GM21619 (cell line): ENCODE measurements around the gene MYO7A.
"Not testable (repeated sequence)": the region's sequence is repeated elsewhere in the genome, so short reads cannot be mapped to it uniquely, and the experiment has no call there.

Experiments
- ATAC-seq: cut with Tn5 transposase; IDR thresholded peaks from one replicate; pipeline ENCODE4 v1.9.1; 2021; ENCODE audit not compliant: unreplicated experiment

MYO7A gene

DNA sequence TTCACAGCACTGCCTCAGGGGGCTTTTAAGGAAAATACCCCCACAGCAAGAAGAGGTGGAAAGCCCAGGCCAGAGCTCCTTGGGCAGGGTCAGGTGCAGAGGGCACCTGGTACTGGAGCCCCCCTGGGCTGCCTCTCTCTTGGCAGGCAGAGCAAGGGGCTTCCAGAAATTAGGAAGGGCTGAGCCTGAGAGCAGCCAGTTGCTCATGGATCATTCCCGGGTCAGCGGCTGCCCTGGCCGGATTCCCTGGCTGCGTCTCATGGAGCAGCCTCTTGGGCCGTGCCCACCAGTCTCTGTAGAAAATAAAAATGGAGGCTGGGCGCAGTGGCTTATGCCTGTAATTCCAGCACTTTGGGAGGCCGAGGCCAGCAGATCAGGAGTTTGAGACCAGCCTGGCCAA is 35.7 kb upstream of the MYO7A start:
- no peak for ATAC-seq

DNA sequence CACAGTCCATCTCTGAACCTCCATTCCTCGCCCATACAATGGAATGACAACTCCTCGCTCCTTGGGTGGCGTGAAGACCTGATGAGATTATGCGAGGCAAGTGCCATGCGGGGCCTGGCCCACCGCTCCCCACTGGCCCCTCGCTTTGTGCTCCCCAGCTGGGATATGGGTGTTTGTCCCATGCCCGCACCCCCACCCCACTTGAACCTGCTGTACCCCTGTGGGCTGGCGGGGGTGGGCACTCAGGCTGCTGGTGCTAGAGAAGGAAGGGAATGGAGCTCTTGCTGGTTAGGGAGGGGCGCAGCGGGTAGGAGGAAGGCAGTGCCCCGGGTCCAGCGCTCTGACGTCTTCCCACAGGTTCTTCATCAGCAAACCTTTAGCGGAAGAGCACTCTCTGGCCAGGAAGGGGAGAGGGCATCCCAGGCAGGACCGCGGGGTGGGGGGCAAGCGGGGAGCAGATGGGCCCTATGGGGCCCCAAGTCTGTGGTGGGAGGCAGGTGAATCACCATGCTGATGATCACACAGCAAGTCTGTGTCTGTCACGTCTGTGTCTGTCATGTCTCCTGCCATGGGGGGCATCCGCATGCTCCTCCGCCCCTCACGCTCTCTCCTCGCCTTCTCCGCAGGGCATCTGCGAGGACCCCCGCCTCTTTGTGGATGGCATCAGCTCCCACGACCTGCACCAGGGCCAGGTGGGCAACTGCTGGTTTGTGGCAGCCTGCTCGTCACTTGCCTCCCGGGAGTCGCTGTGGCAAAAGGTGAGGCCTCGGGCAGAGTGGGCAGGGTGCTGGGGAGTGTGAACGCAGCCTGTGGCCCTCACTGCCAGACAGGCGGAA is 34.8 kb upstream of the MYO7A start:
- ATAC-seq = no peak

DNA sequence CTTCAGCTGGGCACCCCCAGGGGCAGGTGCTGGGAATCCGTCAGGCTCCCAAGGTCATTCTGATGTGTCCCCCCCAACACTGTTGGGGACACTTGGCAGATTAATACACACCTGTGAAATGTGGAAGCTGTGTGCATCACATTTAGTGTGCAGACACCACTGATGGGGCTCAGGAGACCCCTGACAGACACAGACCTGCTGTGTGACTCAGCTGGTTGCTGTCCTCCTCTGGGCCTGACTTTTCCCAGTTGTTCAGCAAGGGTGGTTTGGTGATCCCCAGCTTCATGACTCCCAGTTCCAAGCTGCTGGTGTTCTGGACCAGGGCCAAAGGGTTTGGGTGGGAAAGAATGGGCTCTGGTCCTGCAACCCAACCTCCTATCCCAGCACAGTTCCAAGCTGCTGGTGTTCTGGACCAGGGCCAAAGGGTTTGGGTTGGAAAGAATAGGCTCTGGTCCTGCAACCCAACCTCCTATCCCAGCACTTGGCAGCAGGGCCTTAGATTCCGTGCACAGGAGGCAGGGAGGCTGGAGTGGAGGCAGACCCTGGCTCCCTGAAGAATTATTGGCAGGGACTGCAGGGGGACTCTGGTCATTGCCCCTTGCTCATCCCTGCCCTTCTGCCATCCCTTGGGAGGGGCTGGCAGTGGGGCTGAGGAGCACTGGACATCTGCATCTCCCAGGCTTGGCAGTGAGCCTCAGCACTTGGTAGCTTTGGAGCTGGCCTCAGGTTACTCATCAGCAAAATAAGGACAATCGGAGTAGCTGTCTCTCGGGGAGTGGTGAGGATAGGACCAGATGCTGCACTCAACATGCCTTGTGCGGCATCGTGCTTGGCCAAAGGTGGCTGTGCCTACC is 33.8 kb upstream of the MYO7A start:
- ATAC-seq = no peak

DNA sequence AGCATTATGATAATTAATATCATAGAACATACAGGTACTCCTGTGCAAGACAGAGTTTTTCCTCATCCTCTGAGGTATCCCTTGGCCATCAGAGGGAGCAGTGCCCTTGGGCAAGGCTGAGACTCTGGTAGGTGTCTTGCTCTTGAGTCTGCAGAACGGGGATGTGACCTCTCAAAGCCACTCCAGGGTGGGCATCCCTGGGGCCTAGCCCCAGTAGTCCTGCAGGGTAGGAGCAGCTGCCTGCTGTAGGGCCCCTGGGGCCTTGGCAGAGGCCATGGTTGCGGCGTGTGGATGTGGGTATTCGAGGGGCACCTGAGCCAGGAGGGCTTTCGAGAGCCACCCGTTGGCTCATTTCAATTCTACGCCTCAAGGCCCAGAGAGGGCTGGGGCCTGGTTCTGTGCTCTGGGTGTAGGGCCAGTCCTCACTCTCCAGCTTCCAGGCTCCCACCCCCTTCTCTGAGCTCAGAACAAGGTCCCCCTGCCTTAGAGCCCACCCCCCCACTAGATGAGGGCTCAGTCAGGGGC is 33.1 kb upstream of the MYO7A start:
- ATAC-seq = no peak

DNA sequence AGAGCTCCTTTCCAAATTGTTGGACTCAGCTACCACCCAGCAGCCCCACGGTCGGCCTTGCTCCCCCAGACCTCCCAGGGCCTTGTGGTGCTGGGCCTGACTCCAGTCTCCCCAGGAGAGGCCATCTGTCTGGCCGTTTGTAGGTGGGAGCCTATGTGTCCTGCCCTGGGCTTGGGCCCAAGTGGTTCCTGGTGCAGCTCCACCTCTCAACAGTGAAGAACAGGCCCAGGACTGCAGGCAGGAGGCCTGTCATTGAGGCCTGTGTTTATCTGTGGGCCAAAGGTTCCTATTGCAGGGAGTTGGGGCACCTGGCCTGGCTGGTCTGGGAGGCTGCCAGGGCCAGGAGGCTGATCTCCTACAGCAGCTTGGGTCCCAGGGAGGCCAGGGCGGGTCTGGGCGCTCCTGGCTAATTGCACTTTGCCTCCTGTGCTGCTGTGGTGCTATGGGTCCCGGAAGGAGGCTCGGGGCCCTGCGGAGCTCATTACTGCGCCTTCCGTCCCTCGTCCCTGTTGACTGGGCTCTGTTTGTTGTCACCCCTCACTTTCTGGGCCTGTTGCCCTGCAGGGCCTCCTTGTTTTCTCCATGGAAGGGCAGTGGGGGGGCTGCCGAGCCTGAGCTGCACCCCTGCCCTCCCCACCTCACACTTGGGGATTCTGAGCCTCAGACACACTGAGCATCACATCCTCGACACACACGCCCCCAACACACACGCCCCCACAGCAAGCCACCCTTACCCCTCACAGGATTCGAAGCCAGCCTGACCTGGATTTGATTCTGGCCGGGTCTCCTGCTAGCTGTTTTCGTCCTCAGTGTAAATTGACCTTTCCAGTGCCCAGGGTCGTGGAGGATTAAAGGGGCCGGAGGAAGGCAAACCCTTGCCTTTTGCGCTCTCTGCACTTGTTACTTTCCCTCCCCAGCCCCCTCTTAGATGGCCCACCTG is 32.2 kb upstream of the MYO7A start:
- no peak for ATAC-seq

DNA sequence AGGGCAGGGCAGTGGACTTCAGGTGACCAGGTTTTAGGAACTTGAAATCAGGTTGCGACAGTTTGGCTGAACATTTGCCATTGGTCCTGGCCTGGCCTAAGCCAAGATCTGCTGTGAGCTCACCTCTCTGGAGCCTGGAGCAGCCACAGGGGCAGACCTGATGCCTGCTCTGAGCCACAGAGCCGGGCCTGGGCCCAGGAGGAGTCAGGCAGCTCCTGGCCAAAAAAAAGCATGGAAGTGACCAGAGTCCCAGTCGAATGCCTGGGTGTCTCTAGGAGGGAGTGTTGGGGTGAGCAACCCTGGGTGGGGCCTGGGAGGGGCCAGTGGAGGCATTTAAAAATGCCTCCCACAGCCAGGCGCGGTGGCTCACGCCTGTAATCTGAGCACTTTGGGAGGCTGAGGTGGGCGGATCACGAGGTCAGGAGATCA is 31.4 kb upstream of the MYO7A start:
- no peak for ATAC-seq

DNA sequence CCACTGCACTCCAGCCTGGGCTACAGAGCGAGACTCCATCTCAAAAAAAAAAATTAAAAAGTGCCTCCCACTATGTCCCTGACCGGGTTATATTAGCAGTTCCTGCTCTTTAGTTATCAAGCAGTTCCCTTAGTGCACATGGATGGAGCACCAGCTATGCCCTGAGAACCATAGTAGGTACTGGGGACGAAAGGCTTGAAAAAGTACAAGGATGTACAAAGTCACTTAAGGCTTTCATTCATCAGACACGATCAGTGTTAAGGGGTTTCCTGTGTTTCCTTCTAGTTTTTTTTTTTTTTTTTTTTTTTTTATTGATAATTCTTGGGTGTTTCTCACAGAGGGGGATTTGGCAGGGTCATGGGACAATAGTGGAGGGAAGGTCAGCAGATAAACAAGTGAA is 30.9 kb upstream of the MYO7A start:
- not testable (repeated sequence) for ATAC-seq

DNA sequence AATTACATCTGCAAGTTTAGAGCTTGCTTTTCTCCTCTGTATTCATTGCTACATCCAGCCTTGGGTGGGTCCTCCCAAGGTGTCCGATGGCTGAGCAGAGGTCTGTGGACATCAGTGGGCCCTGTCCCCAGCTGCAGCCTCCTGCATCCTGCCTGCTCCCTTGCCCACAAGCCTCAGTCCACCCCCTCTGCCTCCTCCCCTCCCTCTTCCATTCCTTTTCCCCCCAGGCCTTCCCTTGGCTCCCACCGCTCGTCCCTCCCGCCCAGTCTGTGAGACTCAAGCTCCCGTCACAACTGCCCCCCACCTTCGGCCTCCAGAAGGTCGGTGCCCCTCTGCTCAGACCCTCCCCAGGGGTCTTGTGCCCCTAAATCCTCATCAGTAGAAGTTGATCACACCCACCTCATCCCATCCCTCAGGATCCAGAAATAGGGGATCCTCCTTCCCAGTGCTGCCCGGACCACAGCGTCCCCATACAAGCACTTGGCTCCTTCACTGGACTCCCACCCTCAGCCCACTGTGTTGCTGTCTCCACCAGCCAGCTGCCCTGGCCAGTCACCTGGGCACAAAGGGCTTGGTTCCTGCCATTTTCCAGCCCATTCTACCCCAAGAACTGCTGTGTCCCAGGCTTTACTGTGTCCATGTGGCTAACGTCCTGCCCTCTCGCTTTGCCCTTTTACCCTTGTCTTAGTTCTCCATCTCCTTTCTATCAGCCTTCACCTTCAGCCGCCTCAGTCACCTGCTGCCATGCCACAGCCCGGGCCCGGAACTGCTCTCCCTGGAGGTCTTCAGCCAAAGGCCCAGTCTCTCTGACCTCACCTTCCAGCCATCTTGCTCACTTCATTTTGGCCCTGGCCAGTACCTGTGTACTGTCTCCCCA is 27.6 kb upstream of the MYO7A start:
- no peak for ATAC-seq

DNA sequence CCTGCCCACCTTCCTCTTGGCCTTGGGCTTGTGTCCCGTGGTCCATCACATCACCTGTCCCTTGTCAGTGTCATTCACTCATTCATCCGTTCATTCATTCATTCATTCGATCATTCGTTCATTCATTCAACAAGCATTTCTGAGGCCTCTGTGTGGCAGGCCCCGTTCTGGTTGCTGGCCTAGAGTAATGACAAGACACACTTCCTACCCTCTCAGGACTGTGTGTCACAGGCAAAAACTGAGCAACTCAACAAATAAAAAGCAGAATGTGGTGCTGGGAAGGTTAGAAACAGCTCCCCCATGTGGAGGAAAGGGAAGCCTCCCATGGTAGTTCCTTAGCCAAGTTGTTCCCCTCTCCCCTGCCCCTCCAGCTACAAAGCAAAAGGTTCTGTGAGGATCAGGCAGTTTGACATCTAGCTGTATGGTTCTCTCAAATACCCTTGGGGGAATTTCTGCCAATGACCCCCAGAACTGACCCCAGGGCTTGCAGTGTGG is 27.0 kb upstream of the MYO7A start:
- no peak for ATAC-seq

DNA sequence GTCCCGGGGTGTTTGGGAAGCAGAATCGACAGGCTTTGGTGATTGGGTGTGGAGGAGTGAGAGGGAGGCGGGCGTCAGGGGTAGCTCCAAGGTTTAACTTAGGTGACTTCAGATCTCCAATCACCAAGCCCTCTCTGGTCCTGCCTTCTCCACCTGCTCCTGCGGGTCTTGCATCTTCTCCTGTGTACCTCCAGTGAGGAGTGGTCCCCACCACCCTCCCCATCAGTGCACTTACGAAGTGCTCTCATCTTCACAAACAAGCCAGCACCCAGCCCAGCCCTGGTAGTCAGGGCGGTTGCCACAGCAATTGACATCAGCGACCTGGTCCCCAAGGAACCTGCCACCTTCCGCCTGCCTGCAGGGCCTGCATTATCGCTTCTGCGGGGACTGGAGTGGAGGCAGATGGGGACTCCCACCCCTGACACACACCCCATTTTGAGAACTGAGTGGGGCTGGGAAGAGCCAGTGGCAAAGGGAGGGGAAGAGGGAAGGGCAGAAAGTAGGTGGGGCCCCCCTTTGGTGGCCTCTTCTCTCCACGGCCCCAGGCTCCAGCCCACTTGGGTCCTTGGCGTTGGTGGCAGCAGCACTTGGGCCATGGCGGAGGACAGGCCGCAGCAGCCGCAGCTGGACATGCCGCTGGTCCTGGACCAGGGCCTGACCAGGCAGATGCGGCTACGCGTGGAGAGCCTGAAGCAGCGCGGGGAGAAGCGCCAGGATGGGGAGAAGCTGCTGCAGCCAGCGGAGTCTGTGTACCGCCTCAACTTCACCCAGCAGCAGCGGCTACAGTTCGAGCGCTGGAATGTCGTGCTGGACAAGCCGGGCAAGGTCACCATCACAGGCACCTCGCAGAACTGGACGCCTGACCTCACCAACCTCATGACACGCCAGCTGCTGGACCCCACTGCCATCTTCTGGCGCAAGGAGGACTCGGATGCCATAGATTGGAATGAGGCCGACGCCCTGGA is 25.5 kb upstream of the MYO7A start, which contains the start of gene OMP:
OMP (plus strand) TSS at position 595 of the 965 bp plus-strand sequence; CDS start at position 595, 0 bp downstream.
- no peak for ATAC-seq

DNA sequence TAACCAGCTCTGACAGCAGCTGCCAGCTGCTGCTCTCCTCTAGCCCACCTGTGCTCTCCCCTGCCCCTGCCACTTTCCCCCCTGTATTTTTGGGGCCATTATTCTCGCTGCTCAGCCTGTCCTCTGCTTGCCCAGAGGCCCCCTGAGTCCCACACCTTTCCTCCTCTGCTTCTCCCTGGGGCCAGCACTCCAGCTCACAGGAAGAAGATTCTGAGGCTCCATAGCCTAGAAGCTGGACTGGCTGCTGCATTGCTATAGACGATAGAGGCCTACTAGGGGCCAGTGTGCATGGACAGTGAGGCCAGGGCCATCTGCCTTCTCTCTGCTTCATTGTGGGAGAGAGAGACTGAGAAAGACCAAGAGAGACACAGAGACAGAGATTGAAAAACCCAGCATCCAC is 24.7 kb upstream of the MYO7A start:
- no peak for ATAC-seq

DNA sequence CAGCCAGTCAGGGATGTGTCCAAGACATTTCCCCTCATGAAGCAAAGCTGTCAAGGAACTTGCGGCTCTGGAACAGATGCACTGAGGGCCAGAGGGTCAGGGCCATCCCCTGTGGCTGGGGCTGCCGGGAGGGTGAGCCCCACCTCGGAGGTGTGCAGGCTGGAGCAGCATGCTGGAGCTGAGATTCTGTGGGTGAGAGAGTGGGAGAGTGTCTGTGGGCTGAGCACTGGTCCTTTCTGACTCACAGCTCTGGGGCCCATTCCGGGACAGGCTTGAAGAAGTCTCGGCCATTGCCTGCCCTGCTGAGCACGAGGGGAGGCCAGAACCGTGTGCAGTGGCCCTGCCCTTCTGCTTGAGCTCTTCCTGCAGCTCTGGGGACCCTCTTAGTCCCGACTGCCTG is 23.3 kb upstream of the MYO7A start:
- no peak for ATAC-seq

DNA sequence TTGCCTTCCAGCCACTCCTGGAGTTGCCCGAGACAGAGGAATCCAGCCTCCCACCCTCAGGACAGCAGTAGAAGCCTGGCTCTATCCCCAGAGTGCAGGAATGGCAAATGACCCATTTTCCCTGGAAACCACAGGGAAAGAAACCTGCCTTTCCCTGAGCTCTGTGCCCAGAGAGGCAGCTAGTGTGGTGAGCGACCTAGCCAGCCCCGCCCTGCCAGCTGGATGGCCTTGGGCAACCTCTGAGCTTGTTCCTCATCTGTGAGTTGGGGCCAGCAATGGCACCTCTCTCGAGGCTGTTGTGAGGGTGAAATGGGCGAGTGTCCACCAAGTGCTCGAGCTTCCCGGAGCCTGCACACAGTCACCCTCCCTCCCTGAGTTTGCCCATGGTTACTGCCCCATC is 21.7 kb upstream of the MYO7A start:
- no peak for ATAC-seq

DNA sequence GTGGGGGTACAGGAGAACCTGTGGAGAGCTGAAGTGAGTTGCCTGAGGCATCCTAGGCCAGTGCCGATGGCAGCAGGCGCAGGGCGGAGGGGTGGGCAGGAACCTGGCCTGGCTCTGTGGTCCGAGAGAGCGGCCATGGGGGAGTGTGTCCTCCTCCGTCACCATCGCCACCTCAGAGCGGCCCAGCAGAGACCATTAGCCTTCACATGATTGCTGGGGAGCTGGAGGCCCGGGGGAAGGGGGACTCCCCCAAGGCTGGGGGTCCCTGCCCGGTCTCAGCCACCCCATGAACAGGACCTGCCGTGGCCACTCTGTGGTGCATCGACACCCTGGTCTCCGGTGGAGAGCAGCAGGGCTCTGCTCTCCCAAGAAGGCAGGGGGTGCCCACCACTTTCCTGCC is 21.3 kb upstream of the MYO7A start:
- ATAC-seq = no peak

DNA sequence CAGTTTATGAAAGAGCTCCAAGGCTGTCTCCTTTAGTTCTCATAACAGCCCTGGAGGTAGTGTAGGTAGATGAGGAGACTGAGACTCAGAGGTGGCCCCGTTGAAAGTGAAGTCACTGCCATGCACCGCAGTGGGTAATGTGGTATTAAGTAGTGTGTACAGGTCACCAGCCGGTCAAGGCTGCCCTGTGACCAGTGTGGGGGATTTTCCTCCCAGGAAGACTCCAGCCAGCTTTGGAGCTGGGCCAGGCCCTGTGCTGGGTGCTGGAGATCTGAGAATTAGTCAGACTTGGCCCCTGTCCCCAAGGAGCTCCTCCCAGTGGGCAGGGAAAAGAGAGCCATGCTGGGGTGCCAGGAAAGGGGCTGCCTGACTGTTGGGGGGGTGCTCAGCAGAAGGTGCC is 20.1 kb upstream of the MYO7A start:
- no peak for ATAC-seq

DNA sequence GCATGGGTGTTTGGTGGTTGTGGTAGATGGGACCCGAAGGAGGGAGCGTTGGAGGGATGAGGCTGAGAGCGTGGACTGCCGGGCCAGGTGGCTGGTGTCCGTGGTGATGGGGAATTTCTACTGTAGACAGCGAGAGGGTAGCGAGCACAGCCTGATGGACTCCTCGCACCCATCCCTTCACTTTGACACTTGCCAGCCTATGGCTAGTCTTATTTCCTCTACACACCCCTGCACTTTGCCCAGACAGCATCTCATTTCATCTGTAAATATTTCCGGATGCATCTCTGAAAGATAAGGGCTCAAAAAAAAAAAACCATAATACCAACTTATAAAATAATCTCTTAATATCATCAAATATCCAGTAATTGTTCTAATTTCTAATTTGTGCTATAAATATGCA is 19.6 kb upstream of the MYO7A start:
- no peak for ATAC-seq

DNA sequence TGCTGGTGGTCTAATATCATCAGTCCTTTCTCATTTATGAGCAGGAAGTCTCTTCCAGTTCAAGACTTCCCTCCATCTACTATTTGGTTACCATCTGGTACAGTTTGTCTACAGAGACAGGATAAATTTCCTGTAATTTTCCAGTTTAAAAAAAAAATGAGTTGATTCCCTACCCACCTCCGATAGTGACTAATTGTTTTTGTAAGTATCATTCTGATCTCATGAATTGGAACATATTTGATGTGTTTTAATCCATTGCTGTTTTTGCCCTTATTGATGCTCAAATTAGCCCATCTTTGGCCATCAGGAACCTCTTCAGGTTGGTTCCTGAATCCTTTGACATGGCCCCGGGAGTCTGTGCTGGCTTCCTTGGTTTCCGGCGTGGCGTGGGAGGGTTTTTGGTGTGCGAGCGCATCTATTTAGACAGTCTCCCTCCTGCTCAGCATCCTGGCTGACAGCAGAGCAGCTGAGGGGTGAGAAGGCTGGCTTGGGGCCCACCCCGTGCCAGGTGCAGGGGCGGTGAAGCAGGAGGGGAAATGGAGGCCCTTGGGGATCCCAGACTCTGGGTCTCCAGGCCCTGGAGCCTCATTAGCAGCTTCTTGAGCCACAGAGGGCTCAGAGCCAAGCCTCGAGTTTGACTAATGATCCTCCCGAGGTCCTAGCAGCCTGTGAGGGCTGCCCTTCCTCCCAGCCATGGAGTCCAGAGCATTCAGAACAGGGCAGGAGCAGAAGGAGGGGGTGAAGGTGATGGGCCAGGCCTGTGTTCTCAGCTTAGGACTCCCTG is 18.6 kb upstream of the MYO7A start:
- ATAC-seq = no peak

DNA sequence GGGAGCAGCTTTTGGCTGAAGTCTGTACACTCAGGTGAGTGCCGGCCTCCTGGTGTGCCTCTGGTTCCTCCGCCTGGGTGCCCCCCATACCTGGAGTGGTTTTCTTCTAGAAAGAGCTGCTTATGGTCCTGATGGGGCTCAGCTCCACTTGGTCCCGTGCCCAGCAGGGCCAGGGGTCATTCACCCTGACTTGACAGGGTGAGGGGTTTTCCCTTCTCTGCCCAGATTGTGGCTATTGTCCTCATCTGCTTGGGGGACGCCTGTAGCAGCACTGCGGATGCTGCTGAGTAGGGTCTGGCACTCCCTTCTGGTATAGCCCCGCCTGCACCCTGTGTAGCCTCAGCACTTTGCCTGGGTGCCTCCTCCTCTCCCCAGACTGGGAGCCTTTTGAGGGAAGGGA is 17.2 kb upstream of the MYO7A start:
- no peak for ATAC-seq
